Adrenal gland (tissue), 5 donors: ENCODE measurements around the gene COX7A1.

Source experiments
- POLR2A ChIP-seq, 2 donors: fragments of 450-650 bp; IDR thresholded peaks; one replicate each; pipeline ENCODE4 v1.6.1; 2017; ENCODE audit warnings: antibody characterized with exemption in 2 of 2, mild to moderate bottlenecking in 2 of 2, moderate library complexity in 1 of 2
- TF ChIP-seq, protein P1 (sequence below), 6 experiments: fragments of 450-650 bp in 4 of 6; fragments of 200-600 bp in 2 of 6; sonication (generic) in 1 of 6; IDR thresholded peaks; 1 replicate in 5 of 6; 2 replicates in 1 of 6; pipeline versions ENCODE4 v1.5.1 to v1.8.0; 2016 to 2021; ENCODE audit warnings: antibody characterized with exemption in 6 of 6, mild to moderate bottlenecking in 2 of 6, moderate library complexity in 1 of 6
- donor health status: DM: no; HTN: no; CAD: no.

DNA sequence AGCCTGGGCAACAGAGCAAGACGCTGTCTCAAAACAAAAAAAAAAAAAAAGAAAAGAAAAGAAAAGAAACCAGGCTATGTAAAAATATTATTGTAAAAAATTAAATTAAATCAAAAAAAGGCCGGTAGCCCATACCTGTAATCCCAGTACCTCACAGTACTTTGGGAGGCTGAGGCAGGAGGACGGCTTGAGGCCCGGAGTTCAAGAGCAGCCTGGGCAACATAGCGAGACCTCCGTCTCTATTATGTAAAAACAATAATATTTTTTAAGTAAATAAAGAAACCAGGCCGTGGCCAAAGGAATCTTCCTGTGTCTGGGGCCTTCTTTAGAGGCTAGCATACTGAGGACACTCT is 13.2 kb downstream of the COX7A1 start:
- TF ChIP-seq, protein P1, sequence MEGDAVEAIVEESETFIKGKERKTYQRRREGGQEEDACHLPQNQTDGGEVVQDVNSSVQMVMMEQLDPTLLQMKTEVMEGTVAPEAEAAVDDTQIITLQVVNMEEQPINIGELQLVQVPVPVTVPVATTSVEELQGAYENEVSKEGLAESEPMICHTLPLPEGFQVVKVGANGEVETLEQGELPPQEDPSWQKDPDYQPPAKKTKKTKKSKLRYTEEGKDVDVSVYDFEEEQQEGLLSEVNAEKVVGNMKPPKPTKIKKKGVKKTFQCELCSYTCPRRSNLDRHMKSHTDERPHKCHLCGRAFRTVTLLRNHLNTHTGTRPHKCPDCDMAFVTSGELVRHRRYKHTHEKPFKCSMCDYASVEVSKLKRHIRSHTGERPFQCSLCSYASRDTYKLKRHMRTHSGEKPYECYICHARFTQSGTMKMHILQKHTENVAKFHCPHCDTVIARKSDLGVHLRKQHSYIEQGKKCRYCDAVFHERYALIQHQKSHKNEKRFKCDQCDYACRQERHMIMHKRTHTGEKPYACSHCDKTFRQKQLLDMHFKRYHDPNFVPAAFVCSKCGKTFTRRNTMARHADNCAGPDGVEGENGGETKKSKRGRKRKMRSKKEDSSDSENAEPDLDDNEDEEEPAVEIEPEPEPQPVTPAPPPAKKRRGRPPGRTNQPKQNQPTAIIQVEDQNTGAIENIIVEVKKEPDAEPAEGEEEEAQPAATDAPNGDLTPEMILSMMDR (IDR thresholded peaks at IDR 0.05): no peak
- no peak for TF ChIP-seq POLR2A (IDR thresholded peaks at IDR 0.05)
